SH-SY5Y (cell line): Measurements from ENCODE around the gene OOSP3.

Experiments
- GATA2 ChIP-seq: IDR thresholded peaks from 2 replicates; pipeline ENCODE4 v1.6.1; 2011; ENCODE audit warnings: mild to moderate bottlenecking, low read depth, low read length
- GATA3 ChIP-seq: IDR thresholded peaks from 2 replicates; pipeline ENCODE4 v1.6.1; 2011; ENCODE audit warnings: low read depth, mild to moderate bottlenecking, low read length, moderate library complexity

OOSP3 gene, protein sequence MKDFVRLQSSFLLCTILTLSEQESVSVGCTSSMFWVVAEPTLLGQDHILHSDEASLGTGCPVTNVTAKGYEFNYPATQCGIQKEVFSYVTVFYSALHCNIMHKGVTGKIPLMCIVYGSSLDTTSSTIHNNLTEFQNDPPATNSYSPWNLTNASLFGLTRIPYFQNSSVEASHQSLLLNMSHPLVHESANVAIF

DNA sequence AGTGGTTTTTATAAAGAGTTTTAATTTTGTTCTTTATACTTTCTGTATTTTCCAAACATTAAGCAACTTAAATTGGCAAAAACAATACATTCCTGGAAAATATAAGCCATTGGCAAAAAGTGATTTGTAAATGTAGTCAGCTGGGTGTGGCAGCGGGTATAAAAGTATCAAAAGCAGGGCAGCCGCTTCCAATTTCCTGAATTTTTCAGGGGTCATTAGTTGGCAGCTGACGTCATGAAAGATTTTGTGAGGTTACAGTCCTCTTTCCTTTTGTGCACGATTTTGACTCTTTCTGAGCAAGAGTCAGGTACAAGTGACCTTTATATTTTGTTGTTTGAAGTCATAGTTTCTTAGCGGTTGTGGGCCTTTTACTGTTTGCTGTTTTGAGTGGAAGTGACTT is at the start of gene OOSP3:
OOSP3 (plus strand) TSS at position 208 of the 400 bp plus-strand sequence; CDS start at position 235, 27 bp downstream.
- TF ChIP-seq GATA2: no peak
- no peak for TF ChIP-seq GATA3

DNA sequence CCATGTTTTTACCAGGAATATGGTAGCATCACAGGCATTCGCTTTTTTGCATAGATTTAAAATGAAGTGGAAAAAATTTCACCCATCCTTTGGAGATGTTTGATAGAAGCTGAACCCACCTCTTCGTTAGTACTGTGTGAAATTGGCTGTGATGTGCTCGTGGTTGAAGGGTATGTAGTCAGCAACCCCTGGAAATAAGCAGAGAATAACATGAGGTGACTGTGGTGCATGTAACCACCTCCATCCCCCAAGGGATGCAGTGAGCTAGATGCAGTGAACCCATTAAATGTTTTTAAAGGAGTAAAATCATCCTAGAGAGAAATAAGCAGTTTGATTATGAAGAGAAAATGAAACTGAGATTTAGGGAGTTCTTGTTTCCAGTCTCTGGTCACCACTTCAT is 49.2 kb upstream of the OOSP3 start:
- no peak for TF ChIP-seq GATA3
- no peak for TF ChIP-seq GATA2

DNA sequence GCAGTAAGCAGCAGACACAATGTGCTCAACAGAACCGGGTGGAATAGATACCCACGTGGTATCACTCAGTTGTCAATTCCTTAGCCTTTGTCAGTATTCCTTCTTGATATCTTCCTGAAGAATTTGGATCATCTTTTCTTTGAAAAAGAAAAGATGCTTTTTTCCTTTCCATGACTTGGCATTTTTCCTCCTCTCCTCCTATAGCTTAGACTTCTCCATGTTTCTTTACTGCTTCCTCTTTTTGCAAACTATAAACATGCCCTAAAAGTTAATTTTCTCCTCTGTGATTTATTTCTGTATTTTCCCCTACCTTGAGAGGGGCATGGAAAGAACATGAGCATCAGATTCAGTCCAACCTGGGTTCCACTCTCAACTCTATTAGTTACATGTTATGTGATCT is 45.0 kb upstream of the OOSP3 start:
- TF ChIP-seq GATA3 (no peak), GATA2 (no peak)

DNA sequence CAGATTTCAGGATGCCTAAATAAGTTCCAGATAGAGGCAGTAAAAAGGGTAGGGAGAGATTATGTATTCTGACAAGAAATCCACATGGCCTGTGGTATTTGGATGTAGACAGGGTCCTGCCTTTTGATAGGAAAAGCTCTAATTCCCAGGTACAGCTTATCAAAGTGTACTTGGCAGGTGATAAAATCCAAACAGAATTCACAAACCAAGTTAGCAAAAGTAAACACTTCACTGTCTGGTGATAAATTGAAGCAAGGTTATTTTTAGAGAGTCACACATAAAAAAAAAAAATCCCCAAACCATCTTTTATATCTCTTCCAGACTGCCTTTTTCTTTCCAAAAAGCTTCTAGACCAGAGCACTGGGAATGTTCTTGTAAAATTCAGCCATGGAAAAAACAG is 39.0 kb upstream of the OOSP3 start:
- TF ChIP-seq GATA2: no peak
- no peak for TF ChIP-seq GATA3

DNA sequence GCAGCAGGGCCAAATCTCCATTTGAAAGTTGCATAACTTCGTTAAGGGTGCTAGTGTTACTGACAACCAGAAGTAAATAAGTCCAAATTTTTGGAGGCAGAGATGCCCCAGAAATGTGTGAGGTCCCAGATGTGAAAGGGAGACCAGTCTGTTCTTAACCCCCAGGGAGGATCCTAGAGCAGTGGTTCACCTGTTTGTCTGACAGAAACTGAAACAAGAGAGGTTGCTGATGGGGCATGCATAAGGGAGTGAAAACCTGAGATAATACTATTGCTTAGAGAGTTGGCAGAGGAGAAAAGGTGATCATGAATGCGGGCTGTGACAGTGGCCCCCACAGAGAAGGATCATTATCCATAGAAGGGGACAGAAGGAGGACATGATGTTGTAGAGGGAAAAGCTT is 37.1 kb upstream of the OOSP3 start:
- TF ChIP-seq GATA3 (no peak), GATA2 (no peak)

DNA sequence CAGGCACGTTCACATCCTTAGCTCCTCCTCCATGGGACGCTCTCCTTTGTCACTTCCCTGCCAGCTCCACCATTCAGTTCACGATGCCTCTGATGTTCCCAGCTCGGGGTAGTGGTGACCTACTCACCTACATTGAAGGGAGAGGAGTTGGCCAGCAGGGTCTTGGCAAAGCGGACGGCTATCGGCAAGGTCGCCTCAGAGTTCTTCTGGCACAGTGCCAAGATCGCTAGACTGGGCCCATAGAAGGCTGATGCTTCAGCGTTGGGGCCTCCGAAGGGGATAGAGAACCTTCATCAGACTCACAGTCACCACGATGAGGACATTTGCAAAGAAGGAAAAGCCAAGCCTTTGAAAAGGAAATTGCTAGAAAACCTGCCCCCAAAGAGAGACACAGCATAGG is 36.3 kb upstream of the OOSP3 start:
- no peak for TF ChIP-seq GATA3
- no peak for TF ChIP-seq GATA2

DNA sequence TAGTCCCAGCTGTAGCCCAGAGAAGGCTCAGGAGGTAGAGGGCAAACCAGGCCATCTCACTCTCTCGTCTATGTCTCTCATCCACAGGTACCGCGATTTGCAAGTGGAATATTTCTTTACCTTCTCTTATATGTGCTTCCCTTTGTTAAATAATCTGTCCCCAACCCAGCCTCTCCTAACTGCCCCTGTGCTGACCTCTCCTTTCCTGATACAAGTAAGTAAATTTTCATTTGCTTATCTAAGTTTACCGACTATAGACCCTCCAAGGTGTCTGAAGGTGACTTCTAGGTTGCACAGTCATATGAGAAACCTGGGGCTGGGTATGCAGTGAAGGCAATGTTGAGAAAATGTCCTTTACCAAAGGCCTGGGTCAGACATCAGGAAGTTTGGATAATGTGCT is 33.2 kb upstream of the OOSP3 start, which contains the start of gene CBLIF:
CBLIF (minus strand) TSS at position 101 of the 400 bp plus-strand sequence; CDS start at position 55, 46 bp downstream.
- TF ChIP-seq GATA3: no peak
- no peak for TF ChIP-seq GATA2

DNA sequence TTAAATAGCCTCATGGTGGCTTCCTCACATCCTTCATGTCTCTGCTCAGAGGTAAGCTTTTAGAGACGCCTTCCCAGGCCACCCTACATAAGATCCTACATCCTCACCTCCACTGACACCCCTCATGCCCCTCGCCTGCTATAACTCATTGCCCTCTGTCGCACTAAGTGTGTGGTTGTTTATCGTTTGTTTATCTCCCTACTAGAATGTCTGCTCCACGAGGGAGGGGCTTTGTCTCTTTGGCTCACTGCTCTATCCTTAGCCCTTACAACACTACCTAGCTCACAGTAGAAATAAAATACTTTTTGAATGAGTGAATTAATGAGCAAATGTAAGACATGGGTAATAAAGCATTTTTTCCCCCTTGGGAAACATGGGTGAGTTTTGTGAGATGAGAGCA is 32.0 kb upstream of the OOSP3 start:
- TF ChIP-seq GATA3 (no peak), GATA2 (no peak)

DNA sequence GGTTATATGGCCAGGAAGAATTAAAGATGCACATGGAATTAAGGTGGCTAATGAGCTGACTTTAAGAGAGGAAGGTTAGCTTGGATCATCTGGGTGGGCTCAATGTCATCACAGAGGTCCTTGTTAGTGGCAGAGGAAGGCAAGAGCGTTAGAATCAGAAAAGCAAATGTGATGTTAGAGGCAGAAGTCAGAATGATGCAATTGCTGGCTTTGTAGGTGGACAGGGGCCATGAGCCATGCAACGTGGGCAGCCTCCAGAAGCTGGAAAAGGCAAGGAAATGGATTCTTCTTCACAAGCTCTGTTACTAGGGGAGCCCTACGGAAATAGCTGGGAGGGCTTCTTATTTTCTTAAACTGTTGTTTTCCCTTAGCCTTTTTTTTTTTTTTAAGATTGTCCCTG is 31.0 kb upstream of the OOSP3 start:
- no peak for TF ChIP-seq GATA3
- no peak for TF ChIP-seq GATA2

DNA sequence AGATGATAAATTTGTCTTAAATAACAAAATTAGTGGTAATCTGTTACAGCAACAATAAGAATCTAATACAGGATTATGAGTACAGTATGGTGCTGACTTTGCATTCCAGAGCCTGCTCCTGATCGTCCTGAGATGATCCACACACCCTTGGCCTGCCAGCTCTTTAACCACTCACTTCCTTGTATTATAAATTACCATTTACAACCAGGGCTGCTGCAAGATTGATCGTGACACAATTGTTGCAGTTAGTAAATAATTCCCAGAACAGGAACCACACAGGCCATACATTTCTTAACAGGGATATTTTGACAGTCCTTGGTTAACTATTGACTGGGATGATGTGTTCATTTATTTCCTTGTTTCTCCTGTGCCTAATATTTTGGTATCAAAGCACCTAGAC is 29.5 kb upstream of the OOSP3 start:
- TF ChIP-seq GATA2: no peak
- TF ChIP-seq GATA3: no peak

DNA sequence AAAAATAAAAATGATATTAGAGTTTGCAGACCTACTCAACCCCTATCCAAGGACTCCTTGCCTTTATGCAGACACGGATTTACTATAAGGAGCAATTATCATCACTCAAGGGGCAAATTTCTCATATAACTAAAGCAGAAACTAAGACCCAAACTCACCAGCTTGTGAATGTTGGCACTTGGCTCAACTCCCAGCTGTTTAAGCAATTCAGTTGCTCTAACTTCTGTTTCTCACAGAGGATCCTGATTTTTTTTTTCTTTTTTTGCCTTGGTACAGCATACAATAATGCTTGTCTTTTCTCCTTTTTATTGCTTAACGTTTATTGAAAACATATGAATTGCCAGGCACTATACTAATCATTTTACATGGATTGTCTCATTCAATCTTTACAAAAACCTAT is 23.7 kb upstream of the OOSP3 start:
- TF ChIP-seq GATA2 (no peak), GATA3 (no peak)

DNA sequence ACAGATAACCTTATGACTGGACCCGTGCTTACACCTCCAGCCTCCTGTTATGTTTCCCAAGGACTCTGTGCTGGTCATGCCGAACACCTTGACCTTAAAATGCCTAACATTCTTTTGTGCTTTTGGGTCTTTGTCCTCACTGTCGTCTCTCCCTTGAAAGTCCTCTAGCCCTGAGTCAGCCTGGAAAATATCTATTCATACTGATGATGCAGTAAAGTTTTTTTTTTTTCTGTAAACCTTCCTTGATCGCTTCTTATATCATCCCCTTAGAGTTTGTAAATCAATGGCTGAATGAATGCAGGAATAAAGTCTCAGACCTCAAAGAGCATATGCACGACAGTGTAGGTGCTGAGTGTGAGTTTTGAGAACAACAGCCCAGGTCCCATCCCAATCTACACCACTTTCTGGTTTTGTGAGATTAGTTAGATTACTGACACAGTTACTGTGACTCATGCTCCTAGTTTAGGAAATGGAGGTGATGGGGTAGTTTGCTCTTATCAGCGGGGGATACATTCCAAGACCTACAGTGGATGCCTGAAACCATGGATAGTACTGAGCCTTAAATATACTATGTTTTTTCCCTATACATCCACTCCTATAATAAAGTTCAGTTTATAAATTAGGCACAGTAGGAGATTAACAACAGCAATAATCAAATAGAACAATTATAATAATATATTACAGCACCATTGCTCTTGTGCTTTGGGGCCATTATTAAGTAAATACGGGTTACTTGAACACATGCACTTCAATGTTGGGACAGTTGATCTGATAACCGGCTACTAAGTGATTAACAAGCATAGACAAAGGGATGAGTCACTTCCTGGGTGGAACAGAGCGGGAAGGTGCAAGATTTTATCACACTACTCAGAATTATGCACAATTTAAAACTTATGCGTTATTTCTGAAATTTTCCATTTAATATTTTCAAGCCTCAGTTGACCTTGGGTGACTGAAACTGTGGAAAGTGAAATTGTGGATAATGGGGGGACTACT is 20.8 kb upstream of the OOSP3 start:
- TF ChIP-seq GATA3 (no peak), GATA2 (no peak)

DNA sequence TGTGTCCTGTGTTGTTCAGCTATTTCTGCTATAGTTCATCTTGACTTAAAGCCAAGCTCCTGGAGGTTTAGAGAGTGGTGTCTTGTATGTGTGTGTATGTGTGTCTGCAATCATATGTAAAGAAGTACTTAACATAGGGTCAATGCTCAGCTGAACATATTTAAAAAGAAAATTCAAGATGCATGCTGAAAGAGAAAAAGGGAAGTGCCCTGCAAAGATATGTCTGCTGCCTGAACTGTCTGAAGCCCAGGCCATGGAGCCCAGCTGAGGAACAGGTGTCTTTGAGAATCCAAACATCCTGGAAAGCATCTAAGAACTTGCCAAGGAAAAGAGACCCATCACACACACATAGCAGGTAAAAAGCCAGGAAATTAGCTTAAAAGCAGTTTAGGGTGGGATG is 18.9 kb upstream of the OOSP3 start:
- no peak for TF ChIP-seq GATA3
- no peak for TF ChIP-seq GATA2

DNA sequence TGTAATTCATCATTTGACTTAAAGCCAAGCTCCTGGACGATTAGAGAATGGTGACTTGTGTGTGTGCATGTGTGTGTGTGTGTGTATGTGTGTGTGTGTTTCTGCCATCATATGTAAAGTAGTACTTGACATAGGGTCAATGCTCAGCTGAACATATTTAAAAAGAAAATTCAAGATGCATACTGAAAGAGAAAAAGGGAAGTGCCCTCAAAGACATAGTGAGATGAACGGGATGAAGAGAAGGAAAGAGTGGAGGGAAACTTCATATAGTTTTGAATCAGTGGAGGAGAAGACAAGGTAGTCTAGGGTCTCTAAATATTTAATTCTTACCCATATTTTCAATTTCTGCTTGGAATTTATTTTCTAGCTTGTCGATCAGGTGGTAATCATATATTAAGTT is 16.3 kb upstream of the OOSP3 start:
- TF ChIP-seq GATA3: no peak
- no peak for TF ChIP-seq GATA2

DNA sequence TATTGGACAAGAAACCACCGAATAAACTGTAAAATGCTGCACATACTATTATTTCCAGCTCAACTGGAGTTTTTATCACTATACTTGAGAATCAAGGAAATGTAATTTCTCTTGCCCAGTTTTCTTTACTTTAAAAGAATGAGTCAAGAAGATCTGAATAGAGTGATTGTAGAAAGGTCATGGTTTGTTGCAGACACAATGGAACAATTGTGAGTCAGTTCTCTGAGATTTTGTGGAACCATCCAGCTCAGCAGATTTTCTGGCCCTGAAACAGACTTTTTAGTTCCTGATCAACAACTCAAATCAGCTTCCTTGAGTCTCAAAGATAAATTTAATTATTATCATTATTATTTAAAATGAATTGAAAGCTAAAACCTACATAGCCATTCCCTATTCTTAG is 13.6 kb upstream of the OOSP3 start:
- TF ChIP-seq GATA2: no peak
- TF ChIP-seq GATA3: no peak

DNA sequence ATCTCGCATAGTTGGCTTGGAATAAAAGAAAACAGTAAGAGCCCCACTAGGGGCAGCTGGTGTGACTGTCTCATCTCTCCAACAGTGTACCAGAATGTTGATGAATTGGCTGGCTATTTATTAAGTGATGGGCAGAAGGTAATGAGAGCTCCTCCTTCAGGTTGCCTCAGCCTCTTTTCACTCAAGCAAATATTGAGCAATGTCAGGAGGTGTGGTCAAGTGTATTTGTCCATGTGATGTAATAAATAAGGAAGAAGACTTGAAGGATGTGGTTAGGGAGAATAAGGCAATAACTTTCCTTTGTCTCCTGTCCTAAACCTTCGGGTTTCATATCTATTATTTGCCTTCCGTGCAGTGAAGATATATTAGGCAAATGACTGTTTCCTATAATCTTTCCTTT is 12.2 kb upstream of the OOSP3 start, which contains the start of gene TCN1:
TCN1 (minus strand) TSS at position 91 of the 400 bp plus-strand sequence; CDS start at position 74, 17 bp downstream.
- TF ChIP-seq GATA3: no peak

DNA sequence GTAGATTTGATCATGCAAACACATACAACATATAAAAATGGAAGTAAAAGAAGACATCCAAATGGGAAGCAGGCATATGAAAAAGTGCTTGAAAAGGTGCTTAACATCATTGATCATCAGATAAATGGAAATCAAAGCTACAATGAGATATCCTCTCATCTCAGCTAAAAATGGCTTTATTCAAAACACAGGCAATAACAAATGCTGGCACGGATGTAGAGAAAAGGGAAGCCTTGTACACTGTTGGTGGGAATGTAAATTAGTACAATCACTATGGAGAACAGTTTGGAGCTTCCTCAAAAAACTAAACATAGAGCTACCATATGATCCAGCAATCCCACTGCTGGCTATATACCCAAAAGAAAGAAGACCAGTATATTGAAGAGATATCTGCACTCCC is 11.7 kb upstream of the OOSP3 start:
- TF ChIP-seq GATA3: no peak
